Measurements from ENCODE around the gene SPSB3.

SPSB3 gene

GRCh38 chr16:1727651-1728624 lies 54.4 kb downstream of the SPSB3 start:
- peaks cover 0 to 8% of the 10 kb centered on the region in 2 donors for H3K4me1 ChIP-seq (ENCODE audit: control insufficient read depth in 1 of 2, insufficient read depth in 2 of 2, low read length in 2 of 2)
- H3K36me3 ChIP-seq (ENCODE audit: control insufficient read depth in 1 of 2, insufficient read depth in 2 of 2, low read length in 2 of 2) = peaks cover 14 to 63% of the 10 kb centered on the region in 2 donors
- no peak overlapping the region for H3K27ac ChIP-seq (ENCODE audit: low read length)
- H3K9me3 ChIP-seq (ENCODE audit: control insufficient read depth in 1 of 2, low read length in 2 of 2) = no peaks in the 10 kb centered on the region
- H3K27me3 ChIP-seq (ENCODE audit: low read depth, low read length) = no peaks in the 10 kb centered on the region
- H3K4me3 ChIP-seq (ENCODE audit: low read depth in 1 of 2, low read length in 2 of 2) = no peak overlapping the region

All from muscle layer of duodenum (tissue), 2 donors.